ENCODE results near the gene SIPA1L2.

SIPA1L2 gene, protein sequence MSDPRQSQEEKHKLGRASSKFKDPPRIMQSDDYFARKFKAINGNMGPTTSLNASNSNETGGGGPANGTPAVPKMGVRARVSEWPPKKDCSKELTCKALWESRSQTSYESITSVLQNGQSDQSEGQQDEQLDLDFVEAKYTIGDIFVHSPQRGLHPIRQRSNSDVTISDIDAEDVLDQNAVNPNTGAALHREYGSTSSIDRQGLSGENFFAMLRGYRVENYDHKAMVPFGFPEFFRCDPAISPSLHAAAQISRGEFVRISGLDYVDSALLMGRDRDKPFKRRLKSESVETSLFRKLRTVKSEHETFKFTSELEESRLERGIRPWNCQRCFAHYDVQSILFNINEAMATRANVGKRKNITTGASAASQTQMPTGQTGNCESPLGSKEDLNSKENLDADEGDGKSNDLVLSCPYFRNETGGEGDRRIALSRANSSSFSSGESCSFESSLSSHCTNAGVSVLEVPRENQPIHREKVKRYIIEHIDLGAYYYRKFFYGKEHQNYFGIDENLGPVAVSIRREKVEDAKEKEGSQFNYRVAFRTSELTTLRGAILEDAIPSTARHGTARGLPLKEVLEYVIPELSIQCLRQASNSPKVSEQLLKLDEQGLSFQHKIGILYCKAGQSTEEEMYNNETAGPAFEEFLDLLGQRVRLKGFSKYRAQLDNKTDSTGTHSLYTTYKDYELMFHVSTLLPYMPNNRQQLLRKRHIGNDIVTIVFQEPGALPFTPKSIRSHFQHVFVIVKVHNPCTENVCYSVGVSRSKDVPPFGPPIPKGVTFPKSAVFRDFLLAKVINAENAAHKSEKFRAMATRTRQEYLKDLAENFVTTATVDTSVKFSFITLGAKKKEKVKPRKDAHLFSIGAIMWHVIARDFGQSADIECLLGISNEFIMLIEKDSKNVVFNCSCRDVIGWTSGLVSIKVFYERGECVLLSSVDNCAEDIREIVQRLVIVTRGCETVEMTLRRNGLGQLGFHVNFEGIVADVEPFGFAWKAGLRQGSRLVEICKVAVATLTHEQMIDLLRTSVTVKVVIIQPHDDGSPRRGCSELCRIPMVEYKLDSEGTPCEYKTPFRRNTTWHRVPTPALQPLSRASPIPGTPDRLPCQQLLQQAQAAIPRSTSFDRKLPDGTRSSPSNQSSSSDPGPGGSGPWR (N-terminal part only)

DNA sequence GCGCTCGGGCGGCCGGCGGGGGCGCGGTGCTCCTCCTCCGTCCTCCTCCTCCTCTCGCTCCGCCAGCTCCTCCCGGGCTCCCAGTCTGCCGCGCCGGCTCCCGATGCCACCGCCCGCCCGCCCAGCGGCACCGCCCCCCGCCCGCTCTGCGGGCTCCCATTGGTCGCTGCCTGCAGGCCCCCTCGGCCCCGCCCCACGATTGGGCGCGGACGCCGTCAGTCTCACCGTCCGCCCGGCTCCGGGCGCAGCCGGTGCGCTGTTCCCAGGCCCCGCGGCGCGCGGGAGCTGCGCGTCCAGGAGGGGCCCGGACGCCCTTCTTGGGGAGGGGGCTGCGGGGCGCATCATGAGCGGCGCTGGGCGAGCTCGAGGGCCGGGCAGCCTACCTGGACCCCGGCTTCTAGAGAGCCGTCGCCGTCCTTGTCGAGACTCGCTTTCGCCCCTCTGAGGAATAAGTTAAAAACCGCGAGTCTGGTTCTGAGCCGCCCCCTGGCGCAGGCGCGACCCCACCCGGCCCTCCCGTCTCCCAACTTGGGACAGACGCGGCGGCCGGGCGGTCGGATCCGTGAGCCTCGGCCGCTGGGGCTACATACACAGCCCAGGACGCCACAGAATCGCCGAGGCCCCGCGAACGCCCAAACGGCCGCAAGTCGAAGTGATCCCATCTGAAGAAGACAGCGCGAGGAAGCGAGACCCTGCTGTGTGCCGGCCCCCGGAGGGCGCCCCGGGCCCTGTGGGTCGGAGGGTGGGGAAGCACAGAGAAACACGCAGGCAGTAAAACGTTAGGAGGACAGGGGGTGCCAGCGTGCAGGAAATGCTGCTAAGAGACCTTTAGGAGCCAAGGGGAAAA lies at the start of gene SIPA1L2:
TSS of gene SIPA1L2 (minus strand) at position 87 of the 847 bp plus-strand sequence. CDS start 114,794 bp downstream, outside the sequence.
- DNase-seq: peak; percentile 98

DNA sequence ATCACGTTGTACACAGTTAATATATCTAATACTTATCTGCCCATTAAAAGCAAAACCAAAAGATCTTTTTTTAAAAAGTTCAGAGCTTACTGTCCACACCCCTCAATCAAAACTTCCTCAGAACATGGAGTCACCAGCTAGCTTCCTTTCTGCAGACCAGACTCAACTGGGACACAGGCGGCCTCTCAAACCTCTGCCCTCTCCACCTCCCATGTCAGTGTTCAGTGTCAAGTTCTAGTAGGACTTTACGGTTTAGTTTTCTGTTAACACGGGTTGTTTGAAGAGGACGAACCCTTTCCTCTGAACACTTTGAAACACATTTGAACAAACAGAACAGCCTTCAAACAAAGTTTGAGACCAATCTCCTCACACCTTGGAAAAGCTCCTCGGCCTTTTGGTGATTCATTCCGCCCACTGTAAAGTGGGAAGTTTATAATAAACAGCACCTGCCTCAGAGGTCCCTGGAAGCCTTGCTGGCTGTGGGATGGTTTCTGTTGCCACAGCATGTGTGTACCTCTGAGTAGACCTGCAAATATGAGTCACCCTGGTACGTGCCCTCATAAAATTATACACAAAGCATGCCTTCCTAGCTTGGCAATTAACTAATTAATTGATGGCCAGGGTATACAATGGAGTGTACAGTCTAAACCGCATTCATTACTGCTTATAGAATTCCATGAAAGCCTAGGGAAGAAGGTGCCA lies 48.4 kb upstream of the SIPA1L2 start:
- no peak for DNase-seq

DNA sequence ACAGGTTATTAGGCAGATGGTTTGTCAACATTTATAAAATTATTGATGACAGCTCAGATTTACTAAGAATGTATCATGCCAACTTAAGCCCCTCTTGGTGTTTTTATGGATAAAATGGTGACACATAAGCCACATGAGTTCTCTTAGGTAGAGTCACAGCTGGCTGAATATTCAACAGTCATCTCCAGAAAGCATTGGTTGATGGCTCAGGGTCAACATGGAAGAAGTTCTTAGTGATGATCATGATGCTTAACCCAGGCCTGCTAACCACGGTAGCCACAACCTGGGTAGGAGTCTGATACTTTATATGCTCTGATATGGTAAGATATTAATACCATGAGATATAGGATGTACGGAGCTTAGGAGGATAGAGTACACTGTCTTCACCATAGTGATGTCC lies 46.4 kb upstream of the SIPA1L2 start:
- no peak for DNase-seq

DNA sequence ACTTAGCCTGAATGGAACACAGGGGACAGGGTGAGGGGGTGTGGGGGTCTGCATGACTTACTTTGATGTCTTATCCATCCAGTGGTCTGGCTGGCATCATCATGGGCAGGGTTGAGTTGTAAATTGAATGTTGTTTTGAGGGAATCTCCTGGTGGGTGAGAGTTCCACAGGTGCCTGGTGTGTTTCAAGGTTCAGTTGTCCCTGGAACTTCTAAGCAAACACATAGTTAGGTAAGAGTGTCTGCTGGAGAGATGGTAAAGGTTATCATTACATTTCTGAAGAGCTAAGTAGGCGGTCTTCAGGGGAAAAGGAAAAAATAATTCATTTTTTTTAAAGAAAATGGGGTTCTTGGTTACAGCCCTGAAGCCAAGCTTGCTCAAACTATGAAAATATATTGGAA lies 46.0 kb upstream of the SIPA1L2 start:
- DNase-seq: no peak

DNA sequence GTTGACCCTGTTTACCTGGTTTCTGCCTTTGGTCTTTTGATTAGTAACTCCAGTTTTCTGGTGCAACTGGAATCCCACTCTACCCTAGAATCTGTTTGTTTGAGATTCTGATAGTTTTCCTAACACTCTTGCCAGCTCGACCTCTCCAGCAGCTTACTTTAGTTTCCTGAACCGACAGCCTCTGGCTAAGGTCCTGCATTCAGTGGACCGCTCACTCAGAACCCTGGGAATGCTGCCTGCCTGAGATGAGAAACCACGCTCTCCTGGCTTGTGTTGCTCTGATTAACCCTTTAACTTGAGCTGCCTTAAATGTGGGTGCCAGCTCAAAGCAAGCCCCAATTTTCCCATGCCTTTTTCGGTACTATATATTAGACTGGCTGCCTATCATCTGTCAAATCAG lies 45.3 kb upstream of the SIPA1L2 start:
- DNase-seq: no peak

DNA sequence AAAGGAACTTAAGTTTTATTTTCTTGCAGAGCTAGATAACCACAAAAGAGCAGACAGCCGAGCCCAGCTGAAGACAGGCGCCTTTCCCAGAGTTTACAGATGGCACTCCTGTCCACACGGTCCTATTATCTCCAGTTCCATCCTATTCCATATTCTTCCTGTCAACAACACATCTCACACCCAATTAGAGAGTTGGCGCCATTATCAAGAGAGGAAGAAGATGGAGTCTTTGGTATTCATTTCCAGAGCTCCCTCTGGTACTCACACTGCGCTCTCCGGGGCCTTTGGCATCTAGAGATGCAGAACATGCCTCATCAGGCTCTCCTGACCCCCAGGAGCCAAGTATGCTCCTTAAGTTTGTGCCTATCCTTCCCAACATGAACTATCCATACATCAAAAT lies 43.3 kb upstream of the SIPA1L2 start:
- no peak for DNase-seq

DNA sequence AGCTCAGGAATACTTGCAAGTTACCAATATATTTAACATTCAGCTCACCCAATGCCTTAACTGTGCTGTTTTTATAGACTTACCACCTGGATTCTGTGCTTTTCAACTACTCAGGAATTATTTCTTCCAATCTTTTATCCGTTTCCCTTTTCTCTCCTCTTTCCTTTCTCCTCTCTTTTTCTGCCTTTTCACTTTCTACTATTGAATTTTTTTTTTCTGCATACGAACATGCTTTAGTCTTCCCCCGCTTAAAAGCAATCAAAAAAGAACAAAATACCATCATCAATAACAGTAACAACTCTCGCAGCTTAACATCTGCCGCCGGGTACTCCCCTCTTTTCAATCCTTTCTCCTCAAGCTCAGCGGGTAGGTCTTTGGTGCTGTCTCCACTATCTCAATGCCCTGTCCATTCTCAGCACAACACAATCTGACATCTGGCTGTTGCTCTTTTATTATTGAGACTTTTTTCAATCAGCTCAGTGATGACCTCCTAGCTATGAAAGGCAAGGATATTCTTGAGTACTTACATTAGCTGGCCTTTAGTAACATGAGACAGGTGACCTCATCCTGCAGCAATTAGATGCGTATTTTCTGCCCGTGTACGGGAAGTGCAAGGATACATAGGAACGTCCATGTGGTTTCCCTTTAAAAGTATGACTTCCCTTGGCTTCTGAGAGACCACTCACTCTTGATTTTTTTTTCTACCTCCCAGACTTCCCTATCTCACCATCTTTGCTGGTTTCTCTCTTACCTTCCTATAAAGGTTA lies 40.2 kb upstream of the SIPA1L2 start:
- no peak for DNase-seq

DNA sequence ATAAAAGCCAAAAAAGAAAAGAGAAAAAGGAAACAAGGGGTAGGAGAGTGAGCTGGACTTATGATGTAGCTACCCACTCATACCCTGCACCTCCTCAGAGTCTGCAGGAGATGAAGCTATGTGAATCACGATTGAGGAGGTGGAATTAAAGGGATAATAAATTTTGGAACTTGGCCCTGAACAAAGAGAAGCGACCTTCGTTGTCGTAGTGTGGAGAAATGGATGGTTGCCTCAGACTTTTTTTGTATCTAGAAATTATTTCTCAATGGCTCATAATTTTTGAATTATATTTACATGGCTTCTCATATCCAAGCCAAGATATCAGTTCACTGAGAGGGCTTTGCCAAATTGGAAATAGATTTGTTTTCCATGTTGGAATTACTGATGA lies 37.8 kb upstream of the SIPA1L2 start:
- DNase-seq: no peak

DNA sequence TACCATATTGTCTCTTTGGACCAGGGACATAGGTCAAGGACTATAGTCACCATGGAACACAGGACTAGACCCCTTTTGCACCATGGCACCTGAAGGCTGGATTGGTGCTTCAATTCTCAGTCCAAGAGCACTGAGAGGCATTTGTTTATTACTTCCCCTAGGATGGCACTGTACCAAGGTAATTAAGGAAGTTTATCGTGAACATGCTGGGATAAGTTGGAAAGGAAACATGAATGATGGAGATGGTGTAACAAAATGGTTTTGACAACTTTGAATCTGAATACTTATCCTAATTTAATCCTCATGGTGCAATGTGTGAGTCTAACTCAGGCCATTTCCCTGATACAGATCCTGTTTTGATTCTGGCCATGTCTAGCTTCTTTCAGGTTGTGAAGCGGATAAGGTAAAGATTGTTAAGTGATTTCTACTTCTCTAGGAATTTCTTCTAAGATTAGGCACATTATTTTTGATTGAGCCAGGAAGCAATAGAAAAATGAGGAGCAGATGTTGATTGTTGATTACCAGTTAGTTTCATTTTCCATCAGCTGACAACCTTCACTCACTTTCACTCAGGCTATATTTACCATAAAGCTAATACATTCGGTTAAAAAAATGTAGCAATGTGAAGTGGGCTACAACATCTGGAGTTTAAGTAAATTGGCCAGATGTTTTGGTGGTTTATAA lies 37.3 kb upstream of the SIPA1L2 start:
- no peak for DNase-seq

DNA sequence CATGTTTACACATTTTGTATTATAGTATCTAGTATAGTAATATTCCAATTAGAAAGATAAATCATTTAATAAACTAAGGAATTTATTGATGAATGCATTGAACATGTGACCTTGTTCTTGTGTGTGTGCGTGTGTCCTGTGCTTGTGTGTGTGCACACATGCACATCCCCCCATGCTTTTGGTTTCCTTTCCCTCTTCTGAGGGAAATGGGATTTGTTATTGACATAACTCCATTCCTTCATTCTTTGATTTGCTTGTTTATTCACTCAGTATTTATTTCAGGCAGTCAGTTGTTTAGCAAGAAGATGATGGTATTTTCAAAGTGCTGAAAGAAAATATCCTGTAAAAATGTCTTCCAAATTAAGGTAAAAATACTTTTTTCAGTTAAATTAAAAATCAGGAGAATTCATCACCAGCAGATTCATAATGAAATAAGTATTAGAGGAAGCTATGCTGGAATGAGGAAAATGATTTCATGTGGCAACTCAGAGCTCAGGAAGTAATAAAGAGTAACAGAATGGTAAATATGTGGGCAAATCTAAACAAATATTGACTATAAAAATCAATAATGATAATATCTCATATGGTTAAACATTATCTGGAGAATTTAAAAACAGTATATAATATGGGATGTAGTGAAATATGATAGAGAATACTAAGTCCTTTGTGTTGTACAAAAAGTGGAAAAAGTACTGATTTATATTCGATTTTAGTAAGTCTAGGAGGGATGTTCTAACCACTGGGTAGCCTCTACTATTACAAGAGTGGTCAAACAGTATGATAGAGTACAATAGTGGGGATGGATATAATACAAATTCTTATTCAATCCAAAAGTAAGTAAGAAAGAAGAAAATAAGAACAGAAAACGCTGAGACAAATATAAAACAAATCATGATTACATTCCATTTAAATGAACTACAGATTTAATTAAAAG lies 35.2 kb upstream of the SIPA1L2 start:
- no peak for DNase-seq

DNA sequence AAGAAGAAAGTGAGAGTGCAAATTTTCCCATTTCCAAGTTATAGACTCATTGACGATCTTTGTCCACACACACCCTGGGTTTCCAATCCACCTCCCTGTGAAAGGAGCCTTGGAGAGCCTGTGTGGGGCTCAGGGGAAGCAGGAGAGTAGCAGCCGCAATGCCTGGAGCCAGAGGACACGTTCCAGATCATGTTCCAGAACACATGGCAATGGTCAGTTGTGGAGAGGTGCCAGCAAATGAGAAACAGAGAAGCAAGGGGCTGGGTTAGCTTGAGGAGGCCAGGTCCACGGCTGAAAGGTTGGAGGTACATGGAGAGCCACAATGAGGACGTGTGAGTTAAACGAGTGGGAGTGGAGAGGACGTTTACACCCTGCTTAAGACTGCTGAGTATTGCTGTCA lies 33.0 kb upstream of the SIPA1L2 start:
- DNase-seq: no peak

DNA sequence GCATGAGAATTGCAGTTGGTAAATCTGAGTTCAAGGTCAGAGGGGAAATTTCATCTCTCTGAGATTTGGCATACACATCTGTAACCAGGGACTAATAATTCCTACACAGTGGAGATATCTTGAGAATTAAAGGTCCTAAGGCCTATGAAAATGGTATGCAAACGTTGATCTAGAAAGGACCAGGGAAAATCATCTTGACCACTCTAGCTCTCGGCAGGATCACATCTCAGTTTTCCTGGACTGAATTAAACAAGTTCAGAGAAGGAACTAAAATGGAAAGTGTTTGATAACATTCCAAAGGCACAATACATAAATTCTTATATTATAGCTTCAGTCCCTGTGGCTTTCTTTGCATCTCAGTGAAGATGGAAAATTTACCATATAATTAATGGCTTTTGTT lies 28.5 kb upstream of the SIPA1L2 start:
- no peak for DNase-seq

DNA sequence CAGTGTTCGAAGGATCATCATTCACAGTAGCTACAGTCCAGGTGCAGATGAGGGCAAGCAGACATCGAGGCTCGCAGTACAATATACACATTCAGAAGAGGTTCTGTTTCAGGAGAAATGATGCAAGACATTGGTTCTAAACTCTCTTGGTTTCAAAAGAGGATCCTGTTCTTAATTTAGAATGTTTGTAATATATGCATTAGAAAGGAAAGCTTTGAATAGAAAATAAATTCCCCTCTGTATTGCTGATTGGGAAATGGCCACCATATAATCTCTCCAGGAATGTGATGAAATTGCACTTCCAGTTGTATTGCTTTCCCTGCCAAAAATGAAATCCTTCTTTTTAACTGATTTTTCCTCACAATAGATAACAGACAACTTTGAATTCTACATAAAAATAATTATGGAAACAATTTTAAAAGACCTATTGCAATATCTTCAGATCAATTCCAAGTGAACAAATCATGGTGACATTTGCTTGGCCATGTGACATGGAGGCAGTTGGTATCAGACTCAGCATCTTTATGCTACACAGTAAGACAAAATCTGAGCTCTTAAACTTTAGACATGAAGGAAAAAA lies 27.6 kb upstream of the SIPA1L2 start:
- DNase-seq: peak; percentile 25

DNA sequence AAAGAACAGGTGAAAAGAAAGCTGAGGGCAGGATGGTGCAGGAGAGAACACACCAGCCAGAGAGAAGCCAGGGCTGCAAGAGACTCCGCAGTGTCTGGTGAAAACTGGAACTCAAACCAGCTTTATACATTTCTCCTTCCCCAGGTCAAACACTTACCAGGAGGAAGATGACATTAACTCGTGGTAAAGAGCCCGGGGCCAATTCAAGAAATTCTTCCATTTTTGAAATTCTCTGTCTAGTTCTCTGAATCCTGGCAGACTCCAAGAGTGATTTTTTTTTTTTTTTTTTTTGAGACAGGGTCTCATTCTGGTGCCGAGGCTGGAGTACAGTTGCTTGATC lies 25.8 kb upstream of the SIPA1L2 start:
- DNase-seq: no peak

DNA sequence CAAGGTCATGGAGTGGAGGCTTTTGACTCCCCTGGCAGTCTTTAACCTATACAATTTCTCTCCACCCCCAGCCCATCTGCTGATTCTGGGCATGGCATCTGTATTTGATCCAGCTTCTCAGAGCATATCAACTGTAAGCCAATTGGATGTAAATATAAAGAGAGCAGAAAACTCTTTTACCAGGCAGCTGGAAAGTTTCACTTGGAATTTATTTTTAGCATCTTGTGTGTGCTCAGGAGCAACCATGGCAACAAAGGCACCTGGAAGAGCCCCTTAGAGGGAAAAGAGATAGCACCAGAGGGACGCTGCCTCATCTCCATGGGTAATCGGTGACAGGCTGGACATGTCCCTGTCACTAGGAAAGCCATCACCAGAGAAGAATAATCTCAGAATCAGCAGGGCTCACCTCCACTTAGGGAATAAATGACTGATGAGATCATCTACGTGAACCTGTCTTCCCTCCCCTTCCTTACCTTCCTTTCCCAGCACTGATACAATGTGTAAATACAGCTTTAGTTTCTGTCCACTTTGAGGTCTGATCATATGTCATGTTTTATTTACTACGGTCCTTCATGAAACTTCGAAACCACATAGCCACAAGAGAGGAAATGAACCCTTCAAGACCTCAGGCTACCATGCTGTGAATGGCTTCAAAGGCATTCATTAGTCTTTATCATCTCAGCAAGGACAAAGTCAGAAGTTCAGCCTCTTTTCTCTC lies 25.3 kb upstream of the SIPA1L2 start:
- no peak for DNase-seq

DNA sequence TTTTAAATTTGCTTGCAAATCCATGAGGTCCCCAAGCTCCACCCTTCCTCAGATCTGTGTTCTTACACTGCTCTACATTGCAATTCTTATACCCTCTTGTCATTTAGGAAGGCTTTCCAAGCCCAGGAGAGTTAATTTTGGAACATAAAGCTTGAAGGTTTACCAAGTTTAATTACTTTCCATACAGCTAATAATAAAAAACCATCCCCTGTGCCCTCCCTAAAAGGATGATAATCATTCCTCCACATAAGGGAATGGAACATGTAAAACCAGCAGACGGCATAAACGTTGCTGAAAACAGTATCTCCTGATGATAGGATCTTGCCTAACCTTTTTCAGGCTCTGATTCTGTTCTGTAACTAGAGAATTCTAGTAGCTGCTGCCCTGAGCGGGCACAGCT lies 23.9 kb upstream of the SIPA1L2 start:
- DNase-seq: no peak

DNA sequence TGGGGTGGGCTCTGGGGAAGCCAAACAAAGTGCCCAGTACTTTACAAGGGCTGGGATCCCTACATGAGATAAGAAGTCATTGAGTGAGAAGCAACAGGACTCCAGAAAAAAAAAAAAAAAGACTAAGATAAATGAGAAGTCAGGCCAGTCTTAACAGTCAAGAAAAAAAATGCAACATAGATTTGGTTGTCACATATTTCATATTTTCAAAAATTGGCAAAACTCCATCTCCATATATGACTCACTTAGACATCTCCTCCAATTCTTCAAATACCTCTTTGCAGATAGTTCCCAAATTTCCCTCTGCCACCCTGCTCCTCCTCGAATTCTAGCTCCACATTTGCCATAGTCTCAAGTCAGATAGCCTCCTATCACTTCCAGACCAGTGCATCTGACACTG lies 20.9 kb upstream of the SIPA1L2 start:
- DNase-seq: no peak

DNA sequence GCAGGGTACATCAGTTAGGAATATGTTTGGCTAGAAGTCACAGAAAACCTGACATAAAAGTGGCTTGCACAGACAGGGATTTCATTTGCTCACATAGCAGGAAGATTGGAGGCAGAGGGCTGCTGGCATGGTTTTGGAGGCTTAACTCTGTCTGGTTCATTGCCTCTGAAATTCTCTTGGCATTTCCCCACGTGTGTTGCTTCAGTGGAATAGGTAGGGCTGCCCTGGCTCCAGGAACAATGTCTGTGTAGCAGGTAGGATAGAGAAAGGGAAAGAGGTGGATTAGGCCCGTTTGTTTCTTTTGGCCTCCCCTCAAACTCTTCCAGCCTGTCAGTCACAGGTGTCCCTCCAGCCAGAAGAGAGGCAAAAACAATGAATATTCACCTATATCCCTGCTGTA lies 20.5 kb upstream of the SIPA1L2 start:
- no peak for DNase-seq
